ENCODE results near the gene FLOT2.
A peak's percentile ranks its signal among the peaks of the same experiment; 100 is the strongest.

GRCh38 chr17:28901866-28902818, 4.6 kb upstream of the FLOT2 start:
- TF ChIP-seq CTCF (IDR thresholded peaks at IDR 0.05 in 4 of 5, conservative IDR thresholded peaks at IDR 0.05 in 1 of 5) (no peak), POLR2A (IDR thresholded peaks at IDR 0.05) (peak in 1 of 2 donors; percentile 22)

All from gastrocnemius medialis (tissue), 4 donors.